IMR-90 (cell line): Measurements from ENCODE around the gene ANKRD6. TPM values are rescaled to one million over a fixed set of nuclear protein-coding genes. Genes with fewer than 3 reads are reported as not detected.

Experiments
- ATAC-seq: fragments of 200-7000 bp; cut with Tn5 transposase; 2 replicates; pipeline ENCODE4 v1.9.1; 2020; ENCODE audit warnings: low read depth, mild to moderate bottlenecking, moderate library complexity
- BruUV-seq: library from RNA; stranded (reverse); fragments of 400-500 nt; replicated peaks from 2 replicates; lab custom pipeline; 2021; lab: Mats Ljungman, UMichigan
- CTCF ChIA-PET: fragments of 300-600 bp; formaldehyde crosslinking; extraction: SDS; loops from one replicate; lab custom pipeline; 2021; ENCODE audit warnings: antibody characterized with exemption; lab: Yijun Ruan, JAX
- POLR2A ChIA-PET: fragments of 300-600 bp; sonication (Branson Sonifier 250); formaldehyde crosslinking; loops from one replicate; lab custom pipeline; 2022; ENCODE audit warnings: antibody characterized with exemption; ENCODE audit not compliant: unreplicated experiment; lab: Charles Lee
- DNase-seq: peaks from one replicate; pipeline ENCODE4 v3.0.0; 2013
- H2AFZ ChIP-seq: replicated peaks from 2 replicates; pipeline ENCODE3; 2013; ENCODE audit warnings: low read length, mild to moderate bottlenecking; ENCODE audit not compliant: poor library complexity
- H2AK5ac ChIP-seq: 2 replicates; pipeline ENCODE4 v1.6.1; 2013; ENCODE audit warnings: low read depth, low read length, inconsistent platforms
- H2AK9ac ChIP-seq: replicated peaks from 2 replicates; pipeline ENCODE3; 2013; ENCODE audit warnings: mild to moderate bottlenecking, low read depth, low read length, moderate library complexity; ENCODE audit not compliant: poor library complexity
- H2BK120ac ChIP-seq: 2 replicates; pipeline ENCODE4 v1.6.1; 2013; ENCODE audit warnings: low read depth, low read length, inconsistent platforms
- H2BK15ac ChIP-seq: 3 replicates; pipeline ENCODE4 v1.6.1; 2013; ENCODE audit warnings: low read depth, low read length, inconsistent platforms
- H2BK20ac ChIP-seq: 2 replicates; pipeline ENCODE4 v1.6.1; 2013; ENCODE audit warnings: low read depth, mild to moderate bottlenecking, inconsistent platforms, low read length, moderate library complexity
- H2BK5ac ChIP-seq: 2 replicates; pipeline ENCODE4 v1.6.1; 2013; ENCODE audit warnings: mild to moderate bottlenecking, low read depth, low read length, inconsistent platforms; ENCODE audit not compliant: poor library complexity, severe bottlenecking
- H3K14ac ChIP-seq: replicated peaks from 2 replicates; pipeline ENCODE4 v1.6.1; 2013; ENCODE audit warnings: low read depth, low read length, inconsistent platforms
- H3K18ac ChIP-seq: 2 replicates; pipeline ENCODE4 v1.6.1; 2013; ENCODE audit warnings: low read depth, low read length, control low read depth
- H3K23ac ChIP-seq: 2 replicates; pipeline ENCODE4 v1.6.1; 2013; ENCODE audit warnings: low read depth, low read length, inconsistent platforms
- H3K27ac ChIP-seq: 2 replicates; pipeline ENCODE4 v1.5.1; 2013; ENCODE audit warnings: mild to moderate bottlenecking, control low read depth, low read length; ENCODE audit not compliant: insufficient read depth
- H3K27me3 ChIP-seq: 2 replicates; pipeline ENCODE4 v1.6.1; 2013; ENCODE audit warnings: low read length; ENCODE audit not compliant: control insufficient read depth, insufficient read depth
- H3K36me3 ChIP-seq: 2 replicates; pipeline ENCODE4 v1.6.1; 2013; ENCODE audit warnings: low read length, mixed read lengths; ENCODE audit not compliant: control insufficient read depth, insufficient read depth
- H3K4ac ChIP-seq: 2 replicates; pipeline ENCODE4 v1.6.1; 2013; ENCODE audit warnings: low read depth, low read length, inconsistent platforms
- H3K4me1 ChIP-seq: 2 replicates; pipeline ENCODE4 v1.6.1; 2013; ENCODE audit warnings: low read length, mixed read lengths; ENCODE audit not compliant: control insufficient read depth, insufficient read depth
- H3K4me2 ChIP-seq: 2 replicates; pipeline ENCODE4 v1.6.1; 2013; ENCODE audit warnings: low read depth, mild to moderate bottlenecking, control low read depth, low read length, moderate library complexity
- H3K4me3 ChIP-seq: 2 replicates; pipeline ENCODE4 v1.5.1; 2013; ENCODE audit warnings: low read depth, mild to moderate bottlenecking, control low read depth, low read length, moderate library complexity; ENCODE audit not compliant: insufficient read depth
- H3K56ac ChIP-seq: 2 replicates; pipeline ENCODE4 v1.6.1; 2013; ENCODE audit warnings: low read length, inconsistent platforms; ENCODE audit not compliant: insufficient read depth; ENCODE audit errors: extremely low read depth
- H3K79me1 ChIP-seq, 2 experiments: 2 replicates each; pipeline ENCODE4 v1.6.1; 2013; ENCODE audit warnings: low read length in 2 of 2, inconsistent platforms in 1 of 2, low read depth in 1 of 2
- H3K9ac ChIP-seq: 2 replicates; pipeline ENCODE4 v1.6.1; 2013; ENCODE audit warnings: low read depth, low read length, control low read depth
- H3K9me1 ChIP-seq: 2 replicates; pipeline ENCODE4 v1.6.1; 2013; ENCODE audit warnings: low read length, inconsistent platforms; ENCODE audit not compliant: insufficient read depth
- H3K9me3 ChIP-seq: 2 replicates; pipeline ENCODE4 v1.6.1; 2013; ENCODE audit warnings: low read length; ENCODE audit not compliant: control insufficient read depth, insufficient read depth
- H4K20me1 ChIP-seq: 2 replicates; pipeline ENCODE4 v1.6.1; 2013; ENCODE audit warnings: low read length, inconsistent platforms; ENCODE audit not compliant: insufficient read depth
- H4K5ac ChIP-seq: 2 replicates; pipeline ENCODE4 v1.6.1; 2013; ENCODE audit warnings: mild to moderate bottlenecking, low read depth, low read length, control low read depth
- H4K8ac ChIP-seq, 2 experiments: 2 replicates each; pipeline ENCODE4 v1.6.1; 2013; ENCODE audit warnings: low read depth in 2 of 2, low read length in 2 of 2, control low read depth in 1 of 2, inconsistent platforms in 1 of 2
- H4K91ac ChIP-seq: 2 replicates; pipeline ENCODE4 v1.6.1; 2013; ENCODE audit warnings: low read depth, low read length, inconsistent platforms; ENCODE audit not compliant: insufficient read depth
- BHLHE40 ChIP-seq: fragments of 150-350 bp; IDR thresholded peaks from 2 replicates; pipeline ENCODE4 v1.6.1; 2016; ENCODE audit warnings: mild to moderate bottlenecking, low read depth, low read length
- CEBPB ChIP-seq: IDR thresholded peaks from 2 replicates; pipeline ENCODE4 v1.6.1; 2012; ENCODE audit warnings: low read depth, low read length, improper control_type of control experiment
- CHD1 ChIP-seq: IDR thresholded peaks from 2 replicates; pipeline ENCODE4 v1.6.1; 2012; ENCODE audit warnings: low read depth, low read length, improper control_type of control experiment
- FOS ChIP-seq: fragments of 150-350 bp; IDR thresholded peaks from 2 replicates; pipeline ENCODE4 v1.6.1; 2016; ENCODE audit warnings: low read depth, low read length
- MAFK ChIP-seq: IDR thresholded peaks from 2 replicates; pipeline ENCODE4 v1.6.1; 2012; ENCODE audit warnings: low read depth, low read length, improper control_type of control experiment
- MAZ ChIP-seq: IDR thresholded peaks from 2 replicates; pipeline ENCODE4 v1.6.1; 2012; ENCODE audit warnings: low read depth, mild to moderate bottlenecking, low read length, improper control_type of control experiment, moderate library complexity, borderline replicate concordance
- MXI1 ChIP-seq: IDR thresholded peaks from 2 replicates; pipeline ENCODE4 v1.6.1; 2012; ENCODE audit warnings: low read depth, mild to moderate bottlenecking, low read length, moderate library complexity, borderline replicate concordance
- NFE2L2 ChIP-seq: fragments of 150-350 bp; IDR thresholded peaks from 2 replicates; pipeline ENCODE4 v1.6.1; 2016; ENCODE audit warnings: low read depth, mild to moderate bottlenecking, low read length
- POLR2A ChIP-seq: IDR thresholded peaks from 2 replicates; pipeline ENCODE4 v1.6.1; 2012; ENCODE audit warnings: mild to moderate bottlenecking, low read depth, low read length
- RAD21 ChIP-seq: IDR thresholded peaks from 2 replicates; pipeline ENCODE4 v1.6.1; 2012; ENCODE audit warnings: low read length, improper control_type of control experiment
- RCOR1 ChIP-seq: IDR thresholded peaks from 2 replicates; pipeline ENCODE4 v1.6.1; 2012; ENCODE audit warnings: mild to moderate bottlenecking, low read length, improper control_type of control experiment; ENCODE audit not compliant: insufficient replicate concordance
- RFX5 ChIP-seq: IDR thresholded peaks from 2 replicates; pipeline ENCODE4 v1.8.0; 2012; ENCODE audit warnings: low read depth, mild to moderate bottlenecking, low read length, moderate library complexity
- SMC3 ChIP-seq: fragments of 150-350 bp; IDR thresholded peaks from 2 replicates; pipeline ENCODE4 v1.6.1; 2016; ENCODE audit warnings: low read depth, mild to moderate bottlenecking, antibody characterized with exemption, low read length, moderate library complexity
- WGBS, 2 experiments: methylation state at CpG; one replicate each; pipeline versions ENCODE4 v1.1.5 to v1.1.7; 2013; ENCODE audit warnings: missing lambda C conversion rate in 2 of 2; ENCODE audit not compliant: insufficient read length in 1 of 2; ENCODE audit errors: extremely low coverage in 2 of 2; 5-methylcytosine and 5-hydroxymethylcytosine counted together
- dilution Hi-C: fragments of 300-500 bp; cut with HindIII; formaldehyde crosslinking; loops from one replicate; pipeline ENCODE4 v1.14.3; 2018; ENCODE audit warnings: low sequenced_read_pairs; ENCODE audit not compliant: unreplicated experiment
- in situ Hi-C: fragments of 300-500 bp; cut with MboI; formaldehyde crosslinking; loops from 3 replicates; pipeline ENCODE4 v1.14.3; 2019; ENCODE audit warnings: low sequenced_read_pairs, inconsistent platforms, mixed read lengths
- intact Hi-C: fragments of 100-400 bp; cut with micrococcal nuclease; formaldehyde crosslinking; loops from 2 replicates; pipeline ENCODE4 v1.10.0; 2022
- polyA plus RNA-seq, 3 experiments: library from polyadenylated mRNA; depleted of rRNA; stranded (reverse); fragments of >200 nt; gene quantifications; 2 replicates each; pipeline ENCODE4 v1.2.3, GENCODE V29; 2012; ENCODE audit warnings: low replicate concordance in 1 of 3
- total RNA-seq: library from RNA; depleted of rRNA; stranded (reverse); fragments of >200 nt; gene quantifications from 2 replicates; pipeline ENCODE4 v1.2.3, GENCODE V29; 2012
- TF ChIP-seq, protein P1 (sequence below): fragments of 150-350 bp; IDR thresholded peaks from 2 replicates; pipeline ENCODE4 v1.6.1; 2017; ENCODE audit warnings: mild to moderate bottlenecking, antibody characterized with exemption, low read length, low read depth
- TF ChIP-seq, protein P2 (sequence below): fragments of 150-350 bp; IDR thresholded peaks from 2 replicates; pipeline ENCODE4 v1.6.1; 2016; ENCODE audit warnings: low read depth, mild to moderate bottlenecking, low read length, moderate library complexity, borderline replicate concordance
- TF ChIP-seq, protein P3 (sequence below): conservative IDR thresholded peaks from 2 replicates; pipeline ENCODE4 v1.5.1; 2012; ENCODE audit warnings: mild to moderate bottlenecking, low read depth, low read length, improper control_type of control experiment

The ANKRD6 gene
- total and polyA plus RNA-seq, 2 of the 4 experiments (the other 2 are of a cell fraction), result 0.12 to 0.18 TPM

DNA sequence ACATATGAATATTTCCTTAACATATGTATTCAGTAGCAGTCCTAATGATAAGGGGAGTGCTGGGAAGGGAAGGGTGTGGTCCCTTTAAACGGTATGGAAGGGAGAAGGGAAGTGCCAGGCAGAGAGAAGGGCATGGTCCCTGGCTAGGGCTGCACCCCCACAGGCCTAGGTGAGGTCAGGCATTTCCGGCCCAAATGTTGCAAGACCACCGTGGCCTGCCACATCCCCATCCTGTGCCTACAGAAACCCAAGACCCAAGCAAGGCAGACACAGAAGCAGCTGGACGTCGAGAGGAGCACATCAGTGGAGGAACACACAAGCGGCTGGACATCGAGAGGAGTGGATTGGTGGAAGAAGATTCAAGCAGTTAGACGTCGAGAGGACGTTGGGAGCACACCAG is 26.8 kb upstream of the ANKRD6 start:
- no peak overlapping the region for H3K18ac ChIP-seq
- no peak overlapping the region for H2BK15ac ChIP-seq
- peaks cover 33% of the 10 kb centered on the region for H3K27me3 ChIP-seq
- H4K20me1 ChIP-seq, result no peaks in the 10 kb centered on the region
- ChIA-PET POLR2A (no interaction called here), CTCF (interaction anchor here (0.6 to 0.7 kb wide), 2 partner anchors 28 to 1101 kb away, joined by 4 to 8 read pairs; no protein-coding TSS in a partner anchor)
- no peak overlapping the region for H3K4me2 ChIP-seq
- intact Hi-C loops (no loop called here), dilution Hi-C loops (no loop called here), in situ Hi-C loops (no loop called here)
- no peak overlapping the region for H2AFZ ChIP-seq
- H2AK9ac ChIP-seq, result no peak overlapping the region
- BruUV-seq, result no TSS peak
- H2AK5ac ChIP-seq, result no peak overlapping the region
- H3K27ac ChIP-seq, result no peak overlapping the region
- no CpG with 5 or more reads among the region's 10 CpGs for WGBS, 2 experiments
- no peak for ATAC-seq
- no peak overlapping the region for H3K9ac ChIP-seq
- no peak overlapping the region for H4K91ac ChIP-seq
- H3K4ac ChIP-seq, result no peak overlapping the region
- H3K4me1 ChIP-seq, result no peaks in the 10 kb centered on the region
- no peak overlapping the region for H3K14ac ChIP-seq
- no peaks in the 10 kb centered on the region for H3K9me1 ChIP-seq
- no peak overlapping the region for H2BK20ac ChIP-seq
- H3K9me3 ChIP-seq, result no peaks in the 10 kb centered on the region
- no peak overlapping the region for H4K8ac ChIP-seq
- no peak overlapping the region for H3K23ac ChIP-seq
- no peak for DNase-seq
- no peaks in the 10 kb centered on the region for H3K79me1 ChIP-seq
- H3K36me3 ChIP-seq, result no peaks in the 10 kb centered on the region
- H2BK5ac ChIP-seq, result no peak overlapping the region
- H4K5ac ChIP-seq, result no peak overlapping the region
- TF ChIP-seq NFE2L2, result no peak
- no peak for TF ChIP-seq RCOR1
- no peak for TF ChIP-seq BHLHE40
- no peak for TF ChIP-seq MAFK
- TF ChIP-seq RFX5, result no peak
- TF ChIP-seq, protein P1, sequence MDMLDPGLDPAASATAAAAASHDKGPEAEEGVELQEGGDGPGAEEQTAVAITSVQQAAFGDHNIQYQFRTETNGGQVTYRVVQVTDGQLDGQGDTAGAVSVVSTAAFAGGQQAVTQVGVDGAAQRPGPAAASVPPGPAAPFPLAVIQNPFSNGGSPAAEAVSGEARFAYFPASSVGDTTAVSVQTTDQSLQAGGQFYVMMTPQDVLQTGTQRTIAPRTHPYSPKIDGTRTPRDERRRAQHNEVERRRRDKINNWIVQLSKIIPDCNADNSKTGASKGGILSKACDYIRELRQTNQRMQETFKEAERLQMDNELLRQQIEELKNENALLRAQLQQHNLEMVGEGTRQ, result no peak
- TF ChIP-seq, protein P2, sequence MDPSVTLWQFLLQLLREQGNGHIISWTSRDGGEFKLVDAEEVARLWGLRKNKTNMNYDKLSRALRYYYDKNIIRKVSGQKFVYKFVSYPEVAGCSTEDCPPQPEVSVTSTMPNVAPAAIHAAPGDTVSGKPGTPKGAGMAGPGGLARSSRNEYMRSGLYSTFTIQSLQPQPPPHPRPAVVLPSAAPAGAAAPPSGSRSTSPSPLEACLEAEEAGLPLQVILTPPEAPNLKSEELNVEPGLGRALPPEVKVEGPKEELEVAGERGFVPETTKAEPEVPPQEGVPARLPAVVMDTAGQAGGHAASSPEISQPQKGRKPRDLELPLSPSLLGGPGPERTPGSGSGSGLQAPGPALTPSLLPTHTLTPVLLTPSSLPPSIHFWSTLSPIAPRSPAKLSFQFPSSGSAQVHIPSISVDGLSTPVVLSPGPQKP, result no peak
- TF ChIP-seq MAZ, result no peak
- TF ChIP-seq, protein P3, sequence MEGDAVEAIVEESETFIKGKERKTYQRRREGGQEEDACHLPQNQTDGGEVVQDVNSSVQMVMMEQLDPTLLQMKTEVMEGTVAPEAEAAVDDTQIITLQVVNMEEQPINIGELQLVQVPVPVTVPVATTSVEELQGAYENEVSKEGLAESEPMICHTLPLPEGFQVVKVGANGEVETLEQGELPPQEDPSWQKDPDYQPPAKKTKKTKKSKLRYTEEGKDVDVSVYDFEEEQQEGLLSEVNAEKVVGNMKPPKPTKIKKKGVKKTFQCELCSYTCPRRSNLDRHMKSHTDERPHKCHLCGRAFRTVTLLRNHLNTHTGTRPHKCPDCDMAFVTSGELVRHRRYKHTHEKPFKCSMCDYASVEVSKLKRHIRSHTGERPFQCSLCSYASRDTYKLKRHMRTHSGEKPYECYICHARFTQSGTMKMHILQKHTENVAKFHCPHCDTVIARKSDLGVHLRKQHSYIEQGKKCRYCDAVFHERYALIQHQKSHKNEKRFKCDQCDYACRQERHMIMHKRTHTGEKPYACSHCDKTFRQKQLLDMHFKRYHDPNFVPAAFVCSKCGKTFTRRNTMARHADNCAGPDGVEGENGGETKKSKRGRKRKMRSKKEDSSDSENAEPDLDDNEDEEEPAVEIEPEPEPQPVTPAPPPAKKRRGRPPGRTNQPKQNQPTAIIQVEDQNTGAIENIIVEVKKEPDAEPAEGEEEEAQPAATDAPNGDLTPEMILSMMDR, result no peak
- TF ChIP-seq RAD21, result no peak
- no peak for TF ChIP-seq SMC3
- no peak for TF ChIP-seq CHD1
- no peak for TF ChIP-seq POLR2A
- TF ChIP-seq MXI1, result no peak
- TF ChIP-seq CEBPB, result no peak
- TF ChIP-seq FOS, result no peak
- H3K56ac ChIP-seq, result no peak overlapping the region
- H2BK120ac ChIP-seq, result no peak overlapping the region
- H3K4me3 ChIP-seq, result no peak overlapping the region
